BLaER1 treated with 17β-estradiol and CSF1 and Interleukin-3, amounts not matched to agents 10 nM and 100 nM (cell line): ENCODE results near the gene FNIP2.
"Not testable (repeated sequence)": the region's sequence is repeated elsewhere in the genome, so short reads cannot be mapped to it uniquely, and the experiment has no call there.

Source experiments
- H3K27ac ChIP-seq, 11 experiments: shearing (Covaris generic); formaldehyde crosslinking; 2 replicates each; pipeline ENCODE4 v1.8.1; 2022
- H3K27me3 ChIP-seq, 11 experiments: shearing (Covaris generic); formaldehyde crosslinking; 2 replicates each; pipeline ENCODE4 v1.8.1; 2022
- H3K36me3 ChIP-seq, 11 experiments: shearing (Covaris generic); formaldehyde crosslinking; 2 replicates each; pipeline ENCODE4 v1.8.1; 2022
- H3K4me1 ChIP-seq, 10 experiments: shearing (Covaris generic); formaldehyde crosslinking; 2 replicates each; pipeline ENCODE4 v1.8.1; 2022
- H3K4me2 ChIP-seq, 11 experiments: shearing (Covaris generic); formaldehyde crosslinking; 2 replicates each; pipeline ENCODE4 v1.8.1; 2022
- H3K4me3 ChIP-seq, 10 experiments: shearing (Covaris generic); formaldehyde crosslinking; 2 replicates each; pipeline ENCODE4 v1.8.1; 2022
- H3K9ac ChIP-seq, 11 experiments: shearing (Covaris generic); formaldehyde crosslinking; 2 replicates each; pipeline ENCODE4 v1.8.1; 2022
- H3K9me3 ChIP-seq, 11 experiments: shearing (Covaris generic); formaldehyde crosslinking; replicated peaks in 1 of 11; 2 replicates each; pipeline ENCODE4 v1.8.1; 2022
- H4K20me1 ChIP-seq, 11 experiments: shearing (Covaris generic); formaldehyde crosslinking; 2 replicates each; pipeline ENCODE4 v1.8.1; 2022
- Cebpa-rat ChIP-seq, 11 experiments: shearing (Covaris generic); IDR thresholded peaks; 2 replicates each; pipeline ENCODE4 v1.8.1; 2022

Gene FNIP2

GRCh38 chr4:158870626-158871334 lies 102.0 kb downstream of the FNIP2 start:
- Histone ChIP-seq H3K4me2 (peak overlapping the region in 9 of 11 experiments; percentile 33 to 68 (median 48); a peak in 18 of 22 replicates), H3K9me3 (no peaks in the 10 kb centered on the region), H4K20me1 (peaks cover 0 to 93% (median 0%) of the 10 kb centered on the region in 11 experiments; a peak in 5 of 22 replicates), H3K4me3 (no peak overlapping the region), H3K36me3 (peaks cover 17 to 100% (median 28%) of the 10 kb centered on the region in 11 experiments; a peak in 19 of 22 replicates), H3K27me3 (no peaks in the 10 kb centered on the region), H3K27ac (peak overlapping the region in 3 of 11 experiments; percentile 4 to 30 (median 13); a peak in 2 of 22 replicates), H3K4me1 (peaks cover 7 to 20% (median 15%) of the 10 kb centered on the region in 10 experiments; a peak in 19 of 20 replicates), H3K9ac (peak overlapping the region in 3 of 11 experiments; percentile 7 to 21 (median 17); a peak in 2 of 22 replicates)
- TF ChIP-seq Cebpa-rat (IDR thresholded peaks at IDR 0.05), result no peak

DNA sequence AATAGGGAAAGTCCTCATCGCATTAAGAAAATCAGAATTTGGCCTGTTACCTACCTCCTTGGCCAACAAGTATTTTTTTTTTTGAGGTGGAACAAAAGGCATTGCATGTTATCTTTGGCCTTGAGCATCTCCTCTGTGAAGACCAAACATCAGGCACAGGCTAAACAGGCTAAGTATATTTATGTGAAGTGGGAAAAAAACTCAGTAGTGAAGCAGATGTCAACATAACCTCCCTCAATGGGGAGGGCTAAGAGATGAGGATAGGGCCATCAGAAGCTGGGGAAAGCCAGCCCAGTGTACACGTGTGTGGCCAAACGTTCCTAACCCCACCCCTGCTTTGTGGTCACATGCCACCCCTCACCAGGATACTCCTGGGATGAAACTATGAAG lies 102.5 kb downstream of the FNIP2 start:
- no peak overlapping the region for H3K27ac ChIP-seq
- no peaks in the 10 kb centered on the region for H3K9me3 ChIP-seq
- peaks cover 17 to 100% (median 32%) of the 10 kb centered on the region in 11 experiments; a peak in 19 of 22 replicates for H3K36me3 ChIP-seq

GRCh38 chr4:158873795-158874401 lies 105.1 kb downstream of the FNIP2 start:
- Histone ChIP-seq H4K20me1 (peaks cover 0 to 87% (median 0%) of the 10 kb centered on the region in 11 experiments; a peak in 5 of 22 replicates), H3K9me3 (peaks cover 0 to 10% (median under 1%) of the 10 kb centered on the region in 11 experiments; a peak in 9 of 22 replicates), H3K36me3 (peaks cover 4 to 100% (median 31%) of the 10 kb centered on the region in 11 experiments; a peak in 17 of 22 replicates), H3K4me2 (no peak overlapping the region), H3K4me1 (peaks cover 7 to 20% (median 15%) of the 10 kb centered on the region in 10 experiments; a peak in 19 of 20 replicates), H3K9ac (no peak overlapping the region), H3K4me3 (no peak overlapping the region), H3K27ac (no peak overlapping the region), H3K27me3 (no peaks in the 10 kb centered on the region)
- no peak for TF ChIP-seq Cebpa-rat (IDR thresholded peaks at IDR 0.05)

More for the DNA sequence above, 102.5 kb downstream of the FNIP2 start:
- no peaks in the 10 kb centered on the region for H3K27me3 ChIP-seq
- peak overlapping the region in 9 of 11 experiments; percentile 33 to 68 (median 48); a peak in 16 of 22 replicates for H3K4me2 ChIP-seq
- H3K4me3 ChIP-seq, result no peak overlapping the region
- no peak overlapping the region for H3K9ac ChIP-seq
- TF ChIP-seq Cebpa-rat (IDR thresholded peaks at IDR 0.05), result no peak
- peaks cover 7 to 20% (median 15%) of the 10 kb centered on the region in 10 experiments; a peak in 19 of 20 replicates for H3K4me1 ChIP-seq
- peaks cover 0 to 99% (median 0%) of the 10 kb centered on the region in 11 experiments; a peak in 5 of 22 replicates for H4K20me1 ChIP-seq

GRCh38 chr4:158875026-158875425 lies 106.2 kb downstream of the FNIP2 start:
- Histone ChIP-seq H4K20me1 (peaks cover 0 to 76% (median 0%) of the 10 kb centered on the region in 11 experiments; a peak in 4 of 22 replicates), H3K9ac (no peak overlapping the region), H3K4me1 (peaks cover 7 to 20% (median 15%) of the 10 kb centered on the region in 10 experiments; a peak in 19 of 20 replicates), H3K9me3 (peaks cover 6 to 19% (median 7%) of the 10 kb centered on the region in 11 experiments; a peak in 20 of 22 replicates), H3K4me2 (no peak overlapping the region), H3K36me3 (peaks cover 5 to 97% (median 26%) of the 10 kb centered on the region in 11 experiments; a peak in 18 of 22 replicates), H3K27me3 (no peaks in the 10 kb centered on the region), H3K27ac (no peak overlapping the region), H3K4me3 (no peak overlapping the region)
- TF ChIP-seq Cebpa-rat (IDR thresholded peaks at IDR 0.05), result no peak

- Histone ChIP-seq H3K4me2 (no peak overlapping the region), H3K36me3 (peaks cover 5 to 97% (median 22%) of the 10 kb centered on the region in 11 experiments; a peak in 19 of 22 replicates), H3K9ac (no peak overlapping the region), H3K27ac (no peak overlapping the region), H3K9me3 (peaks cover 6 to 22% (median 12%) of the 10 kb centered on the region in 11 experiments; a peak in 21 of 22 replicates), H3K4me1 (peaks cover 3 to 17% (median 10%) of the 10 kb centered on the region in 10 experiments; a peak in 19 of 20 replicates), H4K20me1 (peaks cover 0 to 71% (median 0%) of the 10 kb centered on the region in 11 experiments; a peak in 4 of 22 replicates), H3K27me3 (no peaks in the 10 kb centered on the region), H3K4me3 (no peak overlapping the region)
- TF ChIP-seq Cebpa-rat (IDR thresholded peaks at IDR 0.05), result no peak
These were observed 106.6 kb downstream of the FNIP2 start for GRCh38 chr4:158875455-158875854.

DNA sequence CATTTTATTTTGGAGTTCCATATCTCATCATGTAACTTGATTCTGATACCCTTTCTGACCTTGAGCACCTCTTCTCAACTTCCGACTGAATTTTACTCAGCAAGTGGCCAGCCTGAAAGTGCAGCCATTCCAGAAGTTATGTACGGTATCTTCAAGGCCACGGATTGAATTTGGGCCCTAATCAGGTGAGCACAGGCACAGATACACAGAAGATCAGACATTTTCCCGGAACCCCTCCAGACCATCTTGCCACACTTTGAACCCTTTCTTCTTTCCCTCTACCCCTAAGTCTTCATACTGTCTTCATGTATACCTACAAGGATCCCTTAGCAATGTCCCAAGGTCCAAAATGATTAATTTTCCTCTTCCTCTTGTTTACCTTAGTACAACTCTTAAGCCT lies 108.2 kb downstream of the FNIP2 start:
- no peak overlapping the region for H3K9ac ChIP-seq
- TF ChIP-seq Cebpa-rat (IDR thresholded peaks at IDR 0.05), result no peak
- H3K36me3 ChIP-seq, result peaks cover 10 to 91% (median 23%) of the 10 kb centered on the region in 11 experiments; a peak in 21 of 22 replicates
- H3K27ac ChIP-seq, result no peak overlapping the region
- peaks cover 0 to 5% (median 0%) of the 10 kb centered on the region in 10 experiments; a peak in 2 of 20 replicates for H3K4me1 ChIP-seq
- peaks cover 20 to 33% (median 25%) of the 10 kb centered on the region in 11 experiments for H3K9me3 ChIP-seq
- peaks cover 0 to 55% (median 0%) of the 10 kb centered on the region in 11 experiments; a peak in 3 of 22 replicates for H4K20me1 ChIP-seq
- H3K27me3 ChIP-seq, result no peaks in the 10 kb centered on the region
- H3K4me2 ChIP-seq, result no peak overlapping the region
- H3K4me3 ChIP-seq, result no peak overlapping the region

GRCh38 chr4:158882142-158882541 lies 113.3 kb downstream of the FNIP2 start:
- not testable (repeated sequence) for H3K27me3 ChIP-seq, H3K27ac ChIP-seq, H3K4me2 ChIP-seq, H3K4me1 ChIP-seq, H3K9ac ChIP-seq, H3K4me3 ChIP-seq
- H3K9me3 ChIP-seq, result peaks cover 24 to 37% (median 29%) of the 10 kb centered on the region in 11 experiments
- peaks cover 0 to 45% (median 0%) of the 10 kb centered on the region in 11 experiments; a peak in 2 of 22 replicates for H4K20me1 ChIP-seq
- peaks cover 10 to 89% (median 26%) of the 10 kb centered on the region in 11 experiments; a peak in 20 of 22 replicates for H3K36me3 ChIP-seq

DNA sequence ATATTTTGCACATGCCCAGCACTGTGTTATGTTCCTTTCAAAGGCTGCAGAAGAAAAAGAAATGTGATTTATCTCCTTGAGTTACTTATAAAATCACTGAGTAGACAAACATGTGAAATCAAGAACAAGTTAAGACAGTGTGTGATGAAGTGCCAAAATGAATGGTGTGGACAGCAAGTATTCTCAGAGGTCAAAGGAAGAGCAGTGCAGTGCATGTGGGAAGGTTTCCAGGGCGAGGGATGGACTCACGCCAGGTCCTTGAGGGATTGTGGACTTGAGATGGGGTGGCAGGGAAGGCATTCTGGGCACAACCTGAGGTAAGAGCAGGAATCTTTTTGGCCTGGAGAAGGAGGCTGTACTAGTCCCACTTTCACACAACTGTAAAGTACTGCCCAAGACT lies 115.5 kb downstream of the FNIP2 start:
- peaks cover 16 to 26% (median 23%) of the 10 kb centered on the region in 11 experiments for H3K9me3 ChIP-seq
- peaks cover 5 to 89% (median 21%) of the 10 kb centered on the region in 11 experiments; a peak in 20 of 22 replicates for H3K36me3 ChIP-seq
- H3K27me3 ChIP-seq, result no peaks in the 10 kb centered on the region
- no peak overlapping the region for H3K27ac ChIP-seq
- peaks cover 0 to 6% (median 0%) of the 10 kb centered on the region in 10 experiments; a peak in 1 of 20 replicates for H3K4me1 ChIP-seq
- no peak overlapping the region for H3K4me3 ChIP-seq
- H4K20me1 ChIP-seq, result peaks cover 0 to 60% (median 0%) of the 10 kb centered on the region in 11 experiments; a peak in 3 of 22 replicates
- no peak for TF ChIP-seq Cebpa-rat (IDR thresholded peaks at IDR 0.05)
- no peak overlapping the region for H3K9ac ChIP-seq
- no peak overlapping the region for H3K4me2 ChIP-seq
